Smooth muscle cell (in vitro differentiated cells): ENCODE measurements around the gene ABCA6. TPM values are rescaled to one million over a fixed set of nuclear protein-coding genes. Genes with fewer than 3 reads are reported as not detected.

Experiments
- DNase-seq: peaks from one replicate; lab custom pipeline; 2025; ENCODE audit not compliant: unreplicated experiment; lab: John Stamatoyannopoulos, UW
- H2AFZ ChIP-seq: fragments of 200-600 bp; sonication (generic); 2 replicates; pipeline ENCODE4 v1.6.0; 2016; ENCODE audit warnings: antibody characterized with exemption, low read depth, mild to moderate bottlenecking
- H3F3A ChIP-seq: fragments of 200-600 bp; sonication (generic); 2 replicates; pipeline ENCODE4 v1.6.0; 2017; ENCODE audit warnings: antibody characterized with exemption, low read depth
- H3K27ac ChIP-seq: fragments of 200-600 bp; sonication (generic); 2 replicates; pipeline ENCODE4 v1.5.1; 2016; ENCODE audit warnings: low read depth, mild to moderate bottlenecking
- H3K27me3 ChIP-seq: fragments of 200-600 bp; sonication (generic); 2 replicates; pipeline ENCODE4 v1.6.1; 2016; ENCODE audit warnings: low read depth, mild to moderate bottlenecking
- H3K36me3 ChIP-seq: fragments of 200-600 bp; sonication (generic); 2 replicates; pipeline ENCODE4 v1.5.1; 2016; ENCODE audit warnings: low read depth
- H3K4me1 ChIP-seq: fragments of 200-600 bp; sonication (generic); 2 replicates; pipeline ENCODE4 v1.5.1; 2016; ENCODE audit warnings: low read depth
- H3K4me2 ChIP-seq: fragments of 200-600 bp; sonication (generic); 2 replicates; pipeline ENCODE4 v1.6.0; 2016; ENCODE audit warnings: mild to moderate bottlenecking
- H3K4me3 ChIP-seq: fragments of 200-600 bp; sonication (generic); 2 replicates; pipeline ENCODE4 v1.5.1; 2016; ENCODE audit warnings: mild to moderate bottlenecking
- H3K79me2 ChIP-seq: fragments of 200-600 bp; sonication (generic); 2 replicates; pipeline ENCODE4 v1.6.0; 2016; ENCODE audit warnings: low read depth, mild to moderate bottlenecking
- H3K9ac ChIP-seq: fragments of 200-600 bp; sonication (generic); 2 replicates; pipeline ENCODE4 v1.6.0; 2016; ENCODE audit warnings: low read depth
- H3K9me3 ChIP-seq: fragments of 200-600 bp; sonication (generic); replicated peaks from 2 replicates; pipeline ENCODE4 v1.5.1; 2016; ENCODE audit warnings: low read depth
- H4K20me1 ChIP-seq: fragments of 200-600 bp; sonication (generic); 2 replicates; pipeline ENCODE4 v1.6.0; 2016; ENCODE audit warnings: low read depth
- CTCF ChIP-seq: fragments of 200-600 bp; sonication (generic); IDR thresholded peaks from 2 replicates; pipeline ENCODE4 v1.5.1; 2017; ENCODE audit warnings: borderline replicate concordance, mild to moderate bottlenecking, antibody characterized with exemption; ENCODE audit not compliant: insufficient read depth, poor library complexity, severe bottlenecking
- WGBS: methylation state at CpG from one replicate; pipeline ENCODE4 v1.1.7; 2016; ENCODE audit warnings: low lambda C conversion rate; 5-methylcytosine and 5-hydroxymethylcytosine counted together
- polyA plus RNA-seq: library from polyadenylated mRNA; unstranded; fragments of >200 nt; fragmentation: Nextera tagmentation; extraction: Ambion mirVana; gene quantifications from 2 replicates; pipeline ENCODE4 v1.2.1, GENCODE V29; 2016
- total RNA-seq: library from RNA; depleted of rRNA; stranded (reverse); fragments of >200 nt; gene quantifications from 2 replicates; pipeline ENCODE4 v1.2.3, GENCODE V29; 2014

The ABCA6 gene
- total and polyA plus RNA-seq, 2 experiments from 2014 or later: not detected

- Histone ChIP-seq H3K27me3 (no peaks in the 10 kb centered on the region), H3K27ac (no peak overlapping the region), H3K4me3 (no peak overlapping the region), H3K36me3 (no peaks in the 10 kb centered on the region), H2AFZ (no peak overlapping the region), H4K20me1 (no peaks in the 10 kb centered on the region), H3K79me2 (no peaks in the 10 kb centered on the region), H3K9ac (no peak overlapping the region), H3K9me3 (no peaks in the 10 kb centered on the region), H3K4me2 (no peak overlapping the region), H3K4me1 (no peaks in the 10 kb centered on the region), H3F3A (no peaks in the 10 kb centered on the region)
- TF ChIP-seq CTCF: no peak
- 90% methylated on average over 9 of the region's 9 CpGs for WGBS
- DNase-seq: no peak
Observed at GRCh38 chr17:69103557-69104233, 38.0 kb downstream of the ABCA6 start.

GRCh38 chr17:69098625-69099024 is 43.1 kb downstream of the ABCA6 start:
- TF ChIP-seq CTCF: no peak
- no peaks in the 10 kb centered on the region for H3K4me1 ChIP-seq
- no peak overlapping the region for H3K9ac ChIP-seq
- H3K9me3 ChIP-seq: no peaks in the 10 kb centered on the region
- no peak for DNase-seq
- H2AFZ ChIP-seq: no peak overlapping the region
- no peaks in the 10 kb centered on the region for H3F3A ChIP-seq
- H3K36me3 ChIP-seq: no peaks in the 10 kb centered on the region
- no peak overlapping the region for H3K4me3 ChIP-seq
- H4K20me1 ChIP-seq: no peaks in the 10 kb centered on the region
- no peak overlapping the region for H3K27ac ChIP-seq
- no peak overlapping the region for H3K4me2 ChIP-seq
- whole genome bisulfite sequencing: 96% methylated on average over 4 of the region's 4 CpGs
- H3K27me3 ChIP-seq: no peaks in the 10 kb centered on the region
- no peaks in the 10 kb centered on the region for H3K79me2 ChIP-seq

- no peak overlapping the region for H3K9ac ChIP-seq
- WGBS: 91% methylated on average over 1 of the region's 1 CpG
- no peak overlapping the region for H2AFZ ChIP-seq
- H3K79me2 ChIP-seq: no peaks in the 10 kb centered on the region
- H3K4me1 ChIP-seq: no peaks in the 10 kb centered on the region
- no peak for TF ChIP-seq CTCF
- no peaks in the 10 kb centered on the region for H3K27me3 ChIP-seq
- no peaks in the 10 kb centered on the region for H4K20me1 ChIP-seq
- no peak for DNase-seq
- no peak overlapping the region for H3K4me3 ChIP-seq
- H3F3A ChIP-seq: no peaks in the 10 kb centered on the region
- H3K9me3 ChIP-seq: no peaks in the 10 kb centered on the region
- no peak overlapping the region for H3K27ac ChIP-seq
- no peaks in the 10 kb centered on the region for H3K36me3 ChIP-seq
- H3K4me2 ChIP-seq: no peak overlapping the region
Observed at GRCh38 chr17:69096541-69096940, 45.2 kb downstream of the ABCA6 start.

- no peaks in the 10 kb centered on the region for H3K36me3 ChIP-seq
- WGBS: 92% methylated on average over 2 of the region's 2 CpGs
- H3K27me3 ChIP-seq: no peaks in the 10 kb centered on the region
- no peak overlapping the region for H3K4me2 ChIP-seq
- H3K9me3 ChIP-seq: no peaks in the 10 kb centered on the region
- no peak overlapping the region for H3K27ac ChIP-seq
- TF ChIP-seq CTCF: no peak
- H3F3A ChIP-seq: no peaks in the 10 kb centered on the region
- DNase-seq: no peak
- no peaks in the 10 kb centered on the region for H4K20me1 ChIP-seq
- H2AFZ ChIP-seq: no peak overlapping the region
- no peaks in the 10 kb centered on the region for H3K79me2 ChIP-seq
- no peak overlapping the region for H3K9ac ChIP-seq
- H3K4me1 ChIP-seq: no peaks in the 10 kb centered on the region
- no peak overlapping the region for H3K4me3 ChIP-seq
Observed at GRCh38 chr17:69093995-69094394, 47.7 kb downstream of the ABCA6 start.
